GM23338 (cell line): ENCODE results near the gene BEST4. TPM values are rescaled to one million over a fixed set of nuclear protein-coding genes. Genes with fewer than 3 reads are reported as not detected.
A peak's percentile ranks its signal among the peaks of the same experiment; 100 is the strongest.

Source experiments
- ATAC-seq: fragments of 200-7000 bp; cut with Tn5 transposase; 3 replicates; pipeline ENCODE4 v1.9.1; 2020
- DNase-seq: peaks from one replicate; pipeline ENCODE4 v3.0.0-alpha.2; 2015; ENCODE audit warnings: low spot score
- H2AFZ ChIP-seq: fragments of 200-600 bp; sonication (generic); 2 replicates; pipeline ENCODE4 v1.8.0; 2016; ENCODE audit warnings: antibody characterized with exemption, mild to moderate bottlenecking, moderate library complexity
- H3F3A ChIP-seq: fragments of 200-600 bp; sonication (generic); replicated peaks from 2 replicates; pipeline ENCODE4 v1.8.0; 2017; ENCODE audit warnings: antibody characterized with exemption, mixed run types, low read depth
- H3K27ac ChIP-seq: fragments of 200-600 bp; sonication (generic); 2 replicates; pipeline ENCODE4 v1.6.1; 2016; ENCODE audit warnings: low read depth
- H3K27me3 ChIP-seq: fragments of 200-600 bp; sonication (generic); 2 replicates; pipeline ENCODE4 v1.8.0; 2016; ENCODE audit warnings: mild to moderate bottlenecking, mixed run types, moderate library complexity; ENCODE audit not compliant: insufficient read depth
- H3K36me3 ChIP-seq: fragments of 200-600 bp; sonication (generic); 2 replicates; pipeline ENCODE4 v1.8.0; 2016; ENCODE audit warnings: mild to moderate bottlenecking; ENCODE audit not compliant: insufficient read depth
- H3K4me1 ChIP-seq: fragments of 200-600 bp; sonication (generic); 2 replicates; pipeline ENCODE4 v1.8.0; 2016; ENCODE audit warnings: mild to moderate bottlenecking, moderate library complexity; ENCODE audit not compliant: insufficient read depth
- H3K4me2 ChIP-seq: fragments of 200-600 bp; sonication (generic); 2 replicates; pipeline ENCODE4 v1.7.1; 2017; ENCODE audit warnings: mixed run types
- H3K4me3 ChIP-seq: fragments of 200-600 bp; sonication (generic); 2 replicates; pipeline ENCODE4 v1.6.1; 2016; ENCODE audit warnings: mixed run types
- H3K79me2 ChIP-seq: fragments of 200-600 bp; sonication (generic); replicated peaks from 2 replicates; pipeline ENCODE4 v1.8.0; 2017; ENCODE audit warnings: mild to moderate bottlenecking; ENCODE audit not compliant: insufficient read depth
- H3K9me2 ChIP-seq: fragments of 200-600 bp; sonication (generic); 2 replicates; pipeline ENCODE4 v1.8.0; 2017; ENCODE audit not compliant: insufficient read depth
- H4K20me1 ChIP-seq: fragments of 200-600 bp; sonication (generic); replicated peaks from 2 replicates; pipeline ENCODE4 v1.8.0; 2017; ENCODE audit warnings: mild to moderate bottlenecking; ENCODE audit not compliant: insufficient read depth
- H3K27ac Mint-ChIP-seq: 2 replicates; pipeline ENCODE4 v1.8.0; 2020; ENCODE audit warnings: inconsistent platforms, mild to moderate bottlenecking, moderate library complexity, mixed read lengths
- H3K27me3 Mint-ChIP-seq: 3 replicates; pipeline ENCODE4 v1.8.0; 2022; ENCODE audit warnings: low read depth, mild to moderate bottlenecking, moderate library complexity, mixed read lengths, inconsistent platforms; ENCODE audit not compliant: insufficient read depth, poor library complexity
- H3K36me3 Mint-ChIP-seq: 3 replicates; pipeline ENCODE4 v1.8.0; 2021; ENCODE audit warnings: low read depth, mild to moderate bottlenecking, inconsistent platforms, moderate library complexity, mixed read lengths
- H3K4me1 Mint-ChIP-seq: 3 replicates; pipeline ENCODE4 v1.8.0; 2020; ENCODE audit warnings: mild to moderate bottlenecking, inconsistent platforms, mixed read lengths
- H3K4me3 Mint-ChIP-seq: 3 replicates; pipeline ENCODE4 v1.8.0; 2021; ENCODE audit warnings: moderate library complexity, mild to moderate bottlenecking, inconsistent platforms, mixed read lengths
- H3K9me3 Mint-ChIP-seq: 3 replicates; pipeline ENCODE4 v1.8.0; 2020; ENCODE audit warnings: moderate library complexity, mild to moderate bottlenecking, inconsistent platforms, mixed read lengths
- EZH2 ChIP-seq: fragments of 200-600 bp; sonication (generic); IDR thresholded peaks from one replicate; pipeline ENCODE4 v1.8.0; 2017; ENCODE audit warnings: antibody characterized with exemption, mild to moderate bottlenecking, low read depth; ENCODE audit not compliant: unreplicated experiment
- POLR2AphosphoS5 ChIP-seq: IDR thresholded peaks from 2 replicates; pipeline ENCODE4 v1.6.1; 2016; ENCODE audit warnings: antibody characterized with exemption, low read depth
- STAT1 ChIP-seq: IDR thresholded peaks from one replicate; pipeline ENCODE4 v1.6.1; 2016; ENCODE audit warnings: antibody characterized with exemption; ENCODE audit not compliant: unreplicated experiment
- ZNF462 ChIP-seq: fragments of 250-450 bp; sonication (Bioruptor Pico); IDR thresholded peaks from 2 replicates; pipeline ENCODE4 v1.5.0; 2020; ENCODE audit warnings: mild to moderate bottlenecking, moderate library complexity
- polyA plus RNA-seq: library from polyadenylated mRNA; unstranded; fragments of >200 nt; fragmentation: Nextera tagmentation; extraction: Ambion mirVana; gene quantifications from 2 replicates; pipeline ENCODE4 v1.2.1, GENCODE V29; 2016
- total RNA-seq: library from RNA; depleted of rRNA; stranded (reverse); fragments of >200 nt; shearing (Covaris generic); gene quantifications from 2 replicates; pipeline ENCODE4 v1.2.3, GENCODE V29; 2014

BEST4 gene
- total and polyA plus RNA-seq, 2 experiments from 2014 or later, result 0.63 to 1.6 TPM

- no peak for TF ChIP-seq EZH2
- no peak for TF ChIP-seq POLR2AphosphoS5
- TF ChIP-seq STAT1, result no peak
- Mint-ChIP-seq H3K4me1 (peaks cover 33% of the 10 kb centered on the region), H3K9me3 (no peaks in the 10 kb centered on the region; the same call in 2 of the 3 replicates), H3K4me3 (no peak overlapping the region), H3K27ac (no peak overlapping the region), H3K36me3 (no peaks in the 10 kb centered on the region; the same call in 2 of the 3 replicates), H3K27me3 (peaks cover 25% of the 10 kb centered on the region)
- no peak for ATAC-seq
- Histone ChIP-seq H3F3A (peaks cover 29% of the 10 kb centered on the region), H3K79me2 (no peaks in the 10 kb centered on the region), H3K9me2 (no peaks in the 10 kb centered on the region), H4K20me1 (no peaks in the 10 kb centered on the region), H3K27ac (no peak overlapping the region), H3K4me3 (no peak overlapping the region), H3K36me3 (no peaks in the 10 kb centered on the region), H3K4me2 (no peak overlapping the region), H3K4me1 (peaks cover 22% of the 10 kb centered on the region), H2AFZ (no peak overlapping the region), H3K27me3 (0 out of 2 replicates have a peak, but pooled peaks cover 10% of the 10 kb centered on the region)
- DNase-seq, result no peak
Observed at GRCh38 chr1:44787506-44787905, 464 bp downstream of the BEST4 start.

GRCh38 chr1:44786841-44787426, 1.0 kb downstream of the BEST4 start:
- DNase-seq (no peak), ATAC-seq (no peak)
- Histone ChIP-seq H3F3A (peaks cover 29% of the 10 kb centered on the region), H3K4me2 (peak overlapping the region; percentile 92), H3K27me3 (0 out of 2 replicates have a peak, but pooled peaks cover 10% of the 10 kb centered on the region), H3K4me1 (peaks cover 22% of the 10 kb centered on the region), H3K36me3 (no peaks in the 10 kb centered on the region), H3K4me3 (peak overlapping the region; percentile 73), H2AFZ (peak overlapping the region; percentile 99), H3K27ac (no peak overlapping the region), H4K20me1 (no peaks in the 10 kb centered on the region), H3K79me2 (no peaks in the 10 kb centered on the region), H3K9me2 (no peaks in the 10 kb centered on the region)
- peak overlapping the region; percentile 74 for H3K4me3 Mint-ChIP-seq
- H3K4me1 Mint-ChIP-seq, result peaks cover 33% of the 10 kb centered on the region
- H3K27me3 Mint-ChIP-seq, result peaks cover 28% of the 10 kb centered on the region
- no peak for TF ChIP-seq POLR2AphosphoS5
- no peak for TF ChIP-seq ZNF462 (CRISPR knock-in tag)
- no peaks in the 10 kb centered on the region; the same call in 2 of the 3 replicates for H3K9me3 Mint-ChIP-seq
- no peak overlapping the region; the same call in 1 of the 2 replicates for H3K27ac Mint-ChIP-seq
- peaks cover 2% of the 10 kb centered on the region; the same call in 2 of the 3 replicates for H3K36me3 Mint-ChIP-seq
